ENCODE results near the gene DENND2C.

The DENND2C gene

GRCh38 chr1:114551400-114551799 lies 118.4 kb downstream of the DENND2C start:
- Histone ChIP-seq H3K9me3 (ENCODE audit: control insufficient read depth in 1 of 2, low read length in 2 of 2) (no peaks in the 10 kb centered on the region), H3K4me3 (ENCODE audit: low read depth in 1 of 2, low read length in 2 of 2) (no peak overlapping the region), H3K27ac (ENCODE audit: low read depth, low read length) (no peak overlapping the region), H3K4me1 (ENCODE audit: control insufficient read depth in 1 of 2, insufficient read depth in 2 of 2, low read length in 2 of 2) (no peaks in the 10 kb centered on the region), H3K27me3 (ENCODE audit: control insufficient read depth in 1 of 2, insufficient read depth in 2 of 2, low read length in 2 of 2) (no peaks in the 10 kb centered on the region), H3K9ac (ENCODE audit: low read depth in 1 of 2, low read length in 2 of 2) (no peak overlapping the region), H3K36me3 (ENCODE audit: control insufficient read depth in 1 of 2, insufficient read depth in 2 of 2, low read length in 2 of 2) (no peaks in the 10 kb centered on the region)

GRCh38 chr1:114550336-114550735 lies 119.5 kb downstream of the DENND2C start:
- H3K4me3 ChIP-seq (ENCODE audit: low read depth in 1 of 2, low read length in 2 of 2), result no peak overlapping the region
- no peaks in the 10 kb centered on the region for H3K27me3 ChIP-seq (ENCODE audit: control insufficient read depth in 1 of 2, insufficient read depth in 2 of 2, low read length in 2 of 2)
- H3K27ac ChIP-seq (ENCODE audit: low read depth, low read length), result no peak overlapping the region
- no peaks in the 10 kb centered on the region for H3K4me1 ChIP-seq (ENCODE audit: control insufficient read depth in 1 of 2, insufficient read depth in 2 of 2, low read length in 2 of 2)
- H3K9ac ChIP-seq (ENCODE audit: low read depth in 1 of 2, low read length in 2 of 2), result no peak overlapping the region
- no peaks in the 10 kb centered on the region for H3K9me3 ChIP-seq (ENCODE audit: control insufficient read depth in 1 of 2, low read length in 2 of 2)
- H3K36me3 ChIP-seq (ENCODE audit: control insufficient read depth in 1 of 2, insufficient read depth in 2 of 2, low read length in 2 of 2), result no peaks in the 10 kb centered on the region

GRCh38 chr1:114549137-114549536 lies 120.7 kb downstream of the DENND2C start:
- Histone ChIP-seq H3K27me3 (ENCODE audit: control insufficient read depth in 1 of 2, insufficient read depth in 2 of 2, low read length in 2 of 2) (no peaks in the 10 kb centered on the region), H3K9me3 (ENCODE audit: control insufficient read depth in 1 of 2, low read length in 2 of 2) (no peaks in the 10 kb centered on the region), H3K27ac (ENCODE audit: low read depth, low read length) (no peak overlapping the region), H3K4me3 (ENCODE audit: low read depth in 1 of 2, low read length in 2 of 2) (no peak overlapping the region), H3K36me3 (ENCODE audit: control insufficient read depth in 1 of 2, insufficient read depth in 2 of 2, low read length in 2 of 2) (no peaks in the 10 kb centered on the region), H3K4me1 (ENCODE audit: control insufficient read depth in 1 of 2, insufficient read depth in 2 of 2, low read length in 2 of 2) (no peaks in the 10 kb centered on the region), H3K9ac (ENCODE audit: low read depth in 1 of 2, low read length in 2 of 2) (no peak overlapping the region)

GRCh38 chr1:114547076-114547475 lies 122.8 kb downstream of the DENND2C start:
- no peaks in the 10 kb centered on the region for H3K4me1 ChIP-seq (ENCODE audit: control insufficient read depth in 1 of 2, insufficient read depth in 2 of 2, low read length in 2 of 2)
- H3K36me3 ChIP-seq (ENCODE audit: control insufficient read depth in 1 of 2, insufficient read depth in 2 of 2, low read length in 2 of 2), result no peaks in the 10 kb centered on the region
- no peak overlapping the region for H3K9ac ChIP-seq (ENCODE audit: low read depth in 1 of 2, low read length in 2 of 2)
- no peak overlapping the region for H3K4me3 ChIP-seq (ENCODE audit: low read depth in 1 of 2, low read length in 2 of 2)
- no peaks in the 10 kb centered on the region for H3K9me3 ChIP-seq (ENCODE audit: control insufficient read depth in 1 of 2, low read length in 2 of 2)
- no peaks in the 10 kb centered on the region for H3K27me3 ChIP-seq (ENCODE audit: control insufficient read depth in 1 of 2, insufficient read depth in 2 of 2, low read length in 2 of 2)
- H3K27ac ChIP-seq (ENCODE audit: low read depth, low read length), result no peak overlapping the region

GRCh38 chr1:114545796-114546195 lies 124.1 kb downstream of the DENND2C start:
- no peak overlapping the region for H3K4me3 ChIP-seq (ENCODE audit: low read depth in 1 of 2, low read length in 2 of 2)
- no peak overlapping the region for H3K9ac ChIP-seq (ENCODE audit: low read depth in 1 of 2, low read length in 2 of 2)
- H3K9me3 ChIP-seq (ENCODE audit: control insufficient read depth in 1 of 2, low read length in 2 of 2), result no peaks in the 10 kb centered on the region
- H3K27ac ChIP-seq (ENCODE audit: low read depth, low read length), result no peak overlapping the region
- H3K36me3 ChIP-seq (ENCODE audit: control insufficient read depth in 1 of 2, insufficient read depth in 2 of 2, low read length in 2 of 2), result no peaks in the 10 kb centered on the region
- no peaks in the 10 kb centered on the region for H3K4me1 ChIP-seq (ENCODE audit: control insufficient read depth in 1 of 2, insufficient read depth in 2 of 2, low read length in 2 of 2)
- H3K27me3 ChIP-seq (ENCODE audit: control insufficient read depth in 1 of 2, insufficient read depth in 2 of 2, low read length in 2 of 2), result no peaks in the 10 kb centered on the region

- Histone ChIP-seq H3K9me3 (ENCODE audit: control insufficient read depth in 1 of 2, low read length in 2 of 2) (no peaks in the 10 kb centered on the region), H3K4me1 (ENCODE audit: control insufficient read depth in 1 of 2, insufficient read depth in 2 of 2, low read length in 2 of 2) (no peaks in the 10 kb centered on the region), H3K27ac (ENCODE audit: low read depth, low read length) (no peak overlapping the region), H3K27me3 (ENCODE audit: control insufficient read depth in 1 of 2, insufficient read depth in 2 of 2, low read length in 2 of 2) (no peaks in the 10 kb centered on the region), H3K9ac (ENCODE audit: low read depth in 1 of 2, low read length in 2 of 2) (no peak overlapping the region), H3K36me3 (ENCODE audit: control insufficient read depth in 1 of 2, insufficient read depth in 2 of 2, low read length in 2 of 2) (no peaks in the 10 kb centered on the region), H3K4me3 (ENCODE audit: low read depth in 1 of 2, low read length in 2 of 2) (no peak overlapping the region)
Measured at GRCh38 chr1:114545315-114545714, 124.5 kb downstream of the DENND2C start.

- no peaks in the 10 kb centered on the region for H3K4me1 ChIP-seq (ENCODE audit: control insufficient read depth in 1 of 2, insufficient read depth in 2 of 2, low read length in 2 of 2)
- H3K4me3 ChIP-seq (ENCODE audit: low read depth in 1 of 2, low read length in 2 of 2), result no peak overlapping the region
- H3K27ac ChIP-seq (ENCODE audit: low read depth, low read length), result no peak overlapping the region
- no peaks in the 10 kb centered on the region for H3K36me3 ChIP-seq (ENCODE audit: control insufficient read depth in 1 of 2, insufficient read depth in 2 of 2, low read length in 2 of 2)
- no peak overlapping the region for H3K9ac ChIP-seq (ENCODE audit: low read depth in 1 of 2, low read length in 2 of 2)
- H3K27me3 ChIP-seq (ENCODE audit: control insufficient read depth in 1 of 2, insufficient read depth in 2 of 2, low read length in 2 of 2), result no peaks in the 10 kb centered on the region
- no peaks in the 10 kb centered on the region for H3K9me3 ChIP-seq (ENCODE audit: control insufficient read depth in 1 of 2, low read length in 2 of 2)
Measured at GRCh38 chr1:114540821-114541220, 129.0 kb downstream of the DENND2C start.

DNA sequence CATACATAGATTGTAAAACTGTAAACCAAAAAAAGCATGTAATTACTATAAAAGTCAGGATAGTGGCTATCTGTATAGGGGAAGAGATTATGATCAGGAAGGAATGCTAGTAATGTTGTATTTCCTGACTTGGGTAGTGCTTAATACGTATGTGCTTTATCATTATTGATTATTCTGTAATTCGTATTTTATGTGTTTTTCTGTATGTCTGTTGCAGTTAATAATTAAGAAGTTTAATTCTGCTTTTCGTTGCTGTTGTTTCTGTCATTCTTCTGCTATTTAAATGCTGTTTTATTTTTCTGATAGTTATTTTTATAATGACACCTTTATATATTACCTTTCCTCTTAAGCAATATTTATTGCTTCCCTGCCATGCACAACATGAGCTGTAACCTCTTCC lies 129.6 kb downstream of the DENND2C start:
- Histone ChIP-seq H3K27me3 (ENCODE audit: control insufficient read depth in 1 of 2, insufficient read depth in 2 of 2, low read length in 2 of 2) (no peaks in the 10 kb centered on the region), H3K36me3 (ENCODE audit: control insufficient read depth in 1 of 2, insufficient read depth in 2 of 2, low read length in 2 of 2) (no peaks in the 10 kb centered on the region), H3K9ac (ENCODE audit: low read depth in 1 of 2, low read length in 2 of 2) (no peak overlapping the region), H3K4me1 (ENCODE audit: control insufficient read depth in 1 of 2, insufficient read depth in 2 of 2, low read length in 2 of 2) (no peaks in the 10 kb centered on the region), H3K4me3 (ENCODE audit: low read depth in 1 of 2, low read length in 2 of 2) (no peak overlapping the region), H3K27ac (ENCODE audit: low read depth, low read length) (no peak overlapping the region), H3K9me3 (ENCODE audit: control insufficient read depth in 1 of 2, low read length in 2 of 2) (no peaks in the 10 kb centered on the region)

GRCh38 chr1:114536043-114536442 lies 133.8 kb downstream of the DENND2C start:
- Histone ChIP-seq H3K4me1 (ENCODE audit: control insufficient read depth in 1 of 2, insufficient read depth in 2 of 2, low read length in 2 of 2) (no peaks in the 10 kb centered on the region), H3K4me3 (ENCODE audit: low read depth in 1 of 2, low read length in 2 of 2) (no peak overlapping the region), H3K36me3 (ENCODE audit: control insufficient read depth in 1 of 2, insufficient read depth in 2 of 2, low read length in 2 of 2) (no peaks in the 10 kb centered on the region), H3K27me3 (ENCODE audit: control insufficient read depth in 1 of 2, insufficient read depth in 2 of 2, low read length in 2 of 2) (no peaks in the 10 kb centered on the region), H3K27ac (ENCODE audit: low read depth, low read length) (no peak overlapping the region), H3K9me3 (ENCODE audit: control insufficient read depth in 1 of 2, low read length in 2 of 2) (no peaks in the 10 kb centered on the region), H3K9ac (ENCODE audit: low read depth in 1 of 2, low read length in 2 of 2) (no peak overlapping the region)

DNA sequence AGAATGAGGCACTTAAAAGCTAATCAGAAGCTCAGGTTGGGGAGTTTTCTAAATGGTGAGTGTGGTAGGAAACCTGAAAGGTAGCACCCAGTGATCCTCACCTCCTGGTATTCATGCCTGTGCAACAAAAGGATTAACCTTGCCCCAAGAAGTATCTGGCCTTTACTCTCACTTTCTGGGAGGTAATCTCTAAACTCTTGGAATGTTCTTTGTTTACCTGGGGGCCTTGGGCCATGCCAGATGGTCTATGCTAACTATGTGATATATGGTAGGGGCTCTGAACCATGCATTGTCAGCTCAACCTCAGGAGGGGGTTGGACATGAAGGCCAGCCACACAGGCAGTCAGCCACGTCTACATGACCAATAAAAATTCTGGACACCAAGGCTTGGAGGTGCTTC lies 134.4 kb downstream of the DENND2C start:
- Histone ChIP-seq H3K4me1 (ENCODE audit: control insufficient read depth in 1 of 2, insufficient read depth in 2 of 2, low read length in 2 of 2) (no peaks in the 10 kb centered on the region), H3K36me3 (ENCODE audit: control insufficient read depth in 1 of 2, insufficient read depth in 2 of 2, low read length in 2 of 2) (no peaks in the 10 kb centered on the region), H3K27ac (ENCODE audit: low read depth, low read length) (no peak overlapping the region), H3K9ac (ENCODE audit: low read depth in 1 of 2, low read length in 2 of 2) (no peak overlapping the region), H3K27me3 (ENCODE audit: control insufficient read depth in 1 of 2, insufficient read depth in 2 of 2, low read length in 2 of 2) (no peaks in the 10 kb centered on the region), H3K9me3 (ENCODE audit: control insufficient read depth in 1 of 2, low read length in 2 of 2) (no peaks in the 10 kb centered on the region), H3K4me3 (ENCODE audit: low read depth in 1 of 2, low read length in 2 of 2) (no peak overlapping the region)
